B cell (primary cell): ENCODE data around the gene GLRA3. TPM values are rescaled to one million over a fixed set of nuclear protein-coding genes. Genes with fewer than 3 reads are reported as not detected.

Experiments
- ATAC-seq: fragments of 200-7000 bp; cut with Tn5 transposase; one replicate; pipeline ENCODE4 v1.10.0; 2021; ENCODE audit warnings: low read depth, mild to moderate bottlenecking, moderate number of reproducible peaks, moderate library complexity
- CTCF ChIA-PET: fragments of 350-600 bp; sonication (Branson Sonifier 250); formaldehyde crosslinking; loops from one replicate; lab custom pipeline; 2021; ENCODE audit warnings: antibody characterized with exemption, inconsistent platforms; lab: Charles Lee
- POLR2A ChIA-PET: fragments of 350-600 bp; sonication (Branson Sonifier 250); formaldehyde crosslinking; loops from one replicate; lab custom pipeline; 2021; ENCODE audit warnings: antibody characterized with exemption; lab: Charles Lee
- DNase-seq: peaks from one replicate; pipeline ENCODE4 v3.0.0; 2013
- H2AFZ ChIP-seq: 2 replicates; pipeline ENCODE4 v1.6.1; 2012; ENCODE audit warnings: mild to moderate bottlenecking, low read depth, low read length; ENCODE audit not compliant: insufficient read depth, poor library complexity, severe bottlenecking
- H3K27ac ChIP-seq, 2 donors: 1 replicate in 1 of 2; 2 replicates in 1 of 2; pipeline ENCODE4 v1.5.1; 2012 to 2013; ENCODE audit warnings: low read length in 2 of 2, mild to moderate bottlenecking in 2 of 2, moderate library complexity in 1 of 2
- H3K27me3 ChIP-seq, 4 experiments: fragments of 200-600 bp in 1 of 4; sonication (generic) in 1 of 4; replicated peaks in 1 of 4; 1 replicate in 2 of 4; 2 replicates in 2 of 4; pipeline versions ENCODE4 v1.6.1 to v1.7.0; 2013 to 2016; ENCODE audit warnings: low read length in 3 of 4, mild to moderate bottlenecking in 2 of 4, mixed read lengths in 1 of 4, moderate library complexity in 1 of 4; ENCODE audit not compliant: insufficient read depth in 4 of 4, control insufficient read depth in 3 of 4; ENCODE audit errors: control extremely low read depth in 1 of 4
- H3K36me3 ChIP-seq, 2 experiments: replicated peaks in 1 of 2; 1 replicate in 1 of 2; 2 replicates in 1 of 2; pipeline versions ENCODE4 v1.6.1 to v1.7.1; 2013; ENCODE audit warnings: low read length in 1 of 2; ENCODE audit not compliant: insufficient read depth in 2 of 2, control insufficient read depth in 1 of 2; ENCODE audit errors: control extremely low read depth in 1 of 2, extremely low read depth in 1 of 2
- H3K4me1 ChIP-seq, 2 donors: fragments of 200-600 bp in 1 of 2; sonication (generic) in 1 of 2; 1 replicate in 1 of 2; 2 replicates in 1 of 2; pipeline versions ENCODE4 v1.5.1 to v1.6.1; 2013 to 2017; ENCODE audit warnings: low read length in 2 of 2; ENCODE audit not compliant: control insufficient read depth in 2 of 2, insufficient read depth in 2 of 2
- H3K4me2 ChIP-seq: replicated peaks from 2 replicates; pipeline ENCODE3; 2012; ENCODE audit warnings: mild to moderate bottlenecking, low read depth, low read length; ENCODE audit not compliant: poor library complexity, severe bottlenecking
- H3K4me3 ChIP-seq, 5 experiments: fragments of 200-600 bp in 1 of 5; sonication (generic) in 1 of 5; 1 replicate in 3 of 5; 2 replicates in 2 of 5; pipeline versions ENCODE4 v1.5.1 to v1.7.0; 2011 to 2016; ENCODE audit warnings: low read length in 4 of 5, mild to moderate bottlenecking in 4 of 5, low read depth in 2 of 5, control low read depth in 1 of 5, moderate library complexity in 1 of 5; ENCODE audit not compliant: insufficient read depth in 1 of 5; ENCODE audit errors: control extremely low read depth in 1 of 5, extremely low read depth in 1 of 5
- H3K79me2 ChIP-seq: fragments of 200-600 bp; sonication (generic); one replicate; pipeline ENCODE4 v1.6.0; 2016; ENCODE audit warnings: low read length; ENCODE audit not compliant: control insufficient read depth, insufficient read depth
- H3K9ac ChIP-seq: fragments of 200-600 bp; sonication (generic); 2 replicates; pipeline ENCODE4 v1.6.1; 2017; ENCODE audit warnings: mild to moderate bottlenecking, low read length, moderate library complexity
- H3K9me3 ChIP-seq, 3 donors: one replicate each; pipeline versions ENCODE4 v1.6.1 to v1.7.1; 2013; ENCODE audit warnings: low read length in 2 of 3; ENCODE audit not compliant: control insufficient read depth in 2 of 3, insufficient read depth in 1 of 3; ENCODE audit errors: control extremely low read depth in 1 of 3
- H4K20me1 ChIP-seq: 2 replicates; pipeline ENCODE4 v1.6.0; 2012; ENCODE audit warnings: mild to moderate bottlenecking, low read length; ENCODE audit not compliant: insufficient read depth, control insufficient read depth, poor library complexity, severe bottlenecking
- H3K27ac Mint-ChIP-seq: one replicate; pipeline ENCODE4 v1.8.0; 2021; ENCODE audit warnings: mixed read lengths
- H3K27me3 Mint-ChIP-seq: one replicate; pipeline ENCODE4 v1.8.0; 2021; ENCODE audit warnings: mixed read lengths
- H3K4me1 Mint-ChIP-seq: one replicate; pipeline ENCODE4 v1.8.0; 2021; ENCODE audit warnings: mixed read lengths
- H3K4me3 Mint-ChIP-seq: one replicate; pipeline ENCODE4 v1.8.0; 2021; ENCODE audit warnings: mixed read lengths
- H3K9me3 Mint-ChIP-seq: one replicate; pipeline ENCODE4 v1.8.0; 2022; ENCODE audit warnings: mixed read lengths; ENCODE audit not compliant: insufficient read depth
- CTCF ChIP-seq: fragments of 200-600 bp; IDR thresholded peaks from one replicate; pipeline ENCODE4 v1.8.0; 2022; ENCODE audit warnings: antibody characterized with exemption, mild to moderate bottlenecking
- EZH2 ChIP-seq: IDR thresholded peaks from 2 replicates; pipeline ENCODE4 v1.6.1; 2012; ENCODE audit warnings: borderline replicate concordance, low read depth, mild to moderate bottlenecking, moderate library complexity, low read length; ENCODE audit not compliant: insufficient read depth, poor library complexity, severe bottlenecking
- WGBS: methylation state at CpG from one replicate; pipeline ENCODE4 v1.1.5; 2013; ENCODE audit warnings: missing lambda C conversion rate; ENCODE audit not compliant: insufficient coverage; 5-methylcytosine and 5-hydroxymethylcytosine counted together
- intact Hi-C: fragments of 100-400 bp; cut with micrococcal nuclease; formaldehyde crosslinking; loops from one replicate; pipeline ENCODE4 v1.10.0; 2022
- polyA plus RNA-seq: library from polyadenylated mRNA; depleted of rRNA; stranded (reverse); fragments of >200 nt; gene quantifications from 2 replicates; pipeline ENCODE4 v1.2.3, GENCODE V29; 2012
- total RNA-seq, 2 donors: library from RNA; stranded (reverse); fragments of 120-200 nt in 1 of 2; gene quantifications; 1 replicate in 1 of 2; 2 replicates in 1 of 2; pipeline versions ENCODE4 v1.2.3 to v1.2.4, GENCODE V29; 2013 to 2022

The GLRA3 gene
- total and polyA plus RNA-seq, 2 donors (not counting 1 experiment from before 2014, with no cell fraction given), result 0.12 to 0.30 TPM

- Mint-ChIP-seq H3K4me1 (no peaks in the 10 kb centered on the region), H3K9me3 (peaks cover 4% of the 10 kb centered on the region), H3K4me3 (no peak overlapping the region), H3K27me3 (no peaks in the 10 kb centered on the region), H3K27ac (no peak overlapping the region)
- H2AFZ ChIP-seq, result no peak overlapping the region
- H3K36me3 ChIP-seq, result no peaks in the 10 kb centered on the region
- H3K9me3 ChIP-seq, result peaks cover 3 to 9% (median 3%) of the 10 kb centered on the region in 3 donors
- DNase-seq (no peak), ATAC-seq (no peak)
- H4K20me1 ChIP-seq, result no peaks in the 10 kb centered on the region
- intact Hi-C loops, result no loop called here
- no peaks in the 10 kb centered on the region for H3K27me3 ChIP-seq
- H3K79me2 ChIP-seq, result no peaks in the 10 kb centered on the region
- H3K9ac ChIP-seq, result no peak overlapping the region
- ChIA-PET CTCF (no interaction called here), POLR2A (no interaction called here)
- H3K27ac ChIP-seq, result no peak overlapping the region
- TF ChIP-seq EZH2, result no peak
- H3K4me2 ChIP-seq, result no peak overlapping the region
- WGBS, result no CpG with 5 or more reads among the region's 1 CpG
- H3K4me3 ChIP-seq, result no peak overlapping the region
- H3K4me1 ChIP-seq, result no peaks in the 10 kb centered on the region
Observed at GRCh38 chr4:174690665-174691064, 138.4 kb downstream of the GLRA3 start.

- DNase-seq, result no peak
- Histone ChIP-seq H3K9ac (no peak overlapping the region), H3K4me3 (no peak overlapping the region), H3K4me1 (no peaks in the 10 kb centered on the region), H3K9me3 (peaks cover 3 to 9% (median 3%) of the 10 kb centered on the region in 3 donors), H3K79me2 (no peaks in the 10 kb centered on the region), H3K36me3 (no peaks in the 10 kb centered on the region), H4K20me1 (no peaks in the 10 kb centered on the region), H3K27me3 (no peaks in the 10 kb centered on the region), H3K27ac (no peak overlapping the region), H2AFZ (no peak overlapping the region), H3K4me2 (no peak overlapping the region)
- POLR2A ChIA-PET, result no interaction called here
- Mint-ChIP-seq H3K9me3 (peaks cover 4% of the 10 kb centered on the region), H3K27ac (no peak overlapping the region), H3K4me1 (no peaks in the 10 kb centered on the region), H3K4me3 (no peak overlapping the region), H3K27me3 (no peaks in the 10 kb centered on the region)
- TF ChIP-seq EZH2 (no peak), CTCF (no peak)
- WGBS, result no CpG with 5 or more reads among the region's 4 CpGs
- intact Hi-C loops, result no loop called here
- no peak for ATAC-seq
- CTCF ChIA-PET, result no interaction called here
Observed at GRCh38 chr4:174689618-174690017, 139.4 kb downstream of the GLRA3 start.
